GM21619 (cell line): Measurements from ENCODE around the gene DNAH3.
A peak's percentile ranks its signal among the peaks of the same experiment; 100 is the strongest.

Source experiments
- ATAC-seq: cut with Tn5 transposase; IDR thresholded peaks from one replicate; pipeline ENCODE4 v1.9.1; 2021; ENCODE audit not compliant: unreplicated experiment

The DNAH3 gene

DNA sequence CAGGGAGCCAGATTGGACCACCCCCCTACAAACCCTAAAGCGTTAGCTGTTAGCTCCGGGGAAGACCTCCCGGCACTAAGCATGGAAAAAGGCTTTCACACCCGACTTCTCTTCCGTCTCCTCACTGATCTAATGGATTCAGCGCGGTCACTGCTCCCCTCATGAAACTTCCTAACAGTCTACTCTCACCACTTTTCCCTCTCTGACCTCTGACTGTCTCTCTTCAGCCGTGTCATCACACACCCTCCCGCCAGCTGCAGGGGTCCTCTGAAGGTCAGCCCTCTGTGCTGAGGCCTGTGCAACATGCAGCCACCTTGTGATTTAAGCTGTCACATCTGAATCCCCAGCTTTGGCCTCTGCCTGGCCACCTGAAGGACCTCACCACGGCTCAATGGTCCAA is 234.4 kb downstream of the DNAH3 start:
- no peak for ATAC-seq

DNA sequence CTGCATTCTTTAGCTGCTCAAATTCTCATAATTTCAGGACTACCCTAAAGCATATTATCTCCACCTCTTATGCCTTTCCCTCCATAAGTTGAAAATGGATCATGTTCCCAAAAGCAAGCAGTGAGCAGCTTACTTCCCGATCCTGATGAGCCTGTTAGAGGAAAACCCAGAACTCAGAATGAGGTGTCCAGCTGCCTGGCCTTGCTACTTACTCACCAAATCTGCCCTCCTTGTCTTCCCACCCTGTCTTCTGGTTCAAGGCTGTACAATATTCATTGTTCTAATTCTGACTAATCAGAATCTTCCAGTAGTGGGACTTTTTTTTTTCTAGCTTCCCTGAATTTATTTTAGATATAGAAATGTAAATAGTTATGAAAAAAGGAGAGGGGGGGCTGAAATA is 239.3 kb downstream of the DNAH3 start:
- no peak for ATAC-seq

- no peak for ATAC-seq
Observed at GRCh38 chr16:20910781-20911321, 239.8 kb downstream of the DNAH3 start.

DNA sequence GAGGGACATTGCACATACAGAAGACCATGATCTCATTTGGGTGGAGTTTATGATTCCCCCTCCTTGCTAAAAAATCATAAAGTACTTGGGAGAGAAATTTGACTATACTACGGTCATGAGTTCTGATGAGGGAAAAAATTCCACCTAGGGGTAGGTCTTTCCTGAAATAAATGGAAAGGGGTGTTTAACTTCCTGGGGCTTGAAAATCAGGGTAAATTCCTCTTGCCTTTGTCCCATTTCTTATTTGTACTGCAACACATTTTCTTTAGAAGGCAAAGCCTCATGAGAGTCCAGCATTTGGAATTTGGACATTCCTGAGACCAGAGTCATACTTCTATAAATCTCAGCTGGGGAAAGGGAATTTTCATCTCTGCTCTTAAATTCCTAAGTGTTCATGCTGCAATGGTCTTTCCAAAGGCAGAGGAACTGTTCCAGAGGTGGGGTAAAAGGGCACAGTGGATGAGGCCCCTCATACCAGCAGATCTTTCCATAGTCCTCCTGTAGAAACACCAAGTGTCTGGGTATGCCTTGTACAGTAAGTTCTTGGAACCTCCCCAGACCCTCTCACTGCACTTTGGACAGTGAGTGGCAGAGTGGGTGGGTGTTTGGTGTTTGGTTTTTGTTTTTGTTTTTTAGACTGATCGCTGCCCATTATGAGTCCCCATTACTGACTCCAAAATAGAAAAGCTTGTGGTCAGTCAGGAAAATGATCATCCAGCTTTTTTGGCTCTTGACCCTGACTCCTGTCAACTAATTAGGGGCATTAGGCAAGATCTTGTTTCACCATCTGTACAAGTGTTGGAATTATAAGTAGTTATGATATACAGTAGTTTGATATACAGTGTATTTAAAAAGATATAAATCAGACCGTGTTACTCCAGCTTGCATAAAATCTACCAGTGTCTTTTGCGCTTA is 244.0 kb downstream of the DNAH3 start:
- no peak for ATAC-seq

DNA sequence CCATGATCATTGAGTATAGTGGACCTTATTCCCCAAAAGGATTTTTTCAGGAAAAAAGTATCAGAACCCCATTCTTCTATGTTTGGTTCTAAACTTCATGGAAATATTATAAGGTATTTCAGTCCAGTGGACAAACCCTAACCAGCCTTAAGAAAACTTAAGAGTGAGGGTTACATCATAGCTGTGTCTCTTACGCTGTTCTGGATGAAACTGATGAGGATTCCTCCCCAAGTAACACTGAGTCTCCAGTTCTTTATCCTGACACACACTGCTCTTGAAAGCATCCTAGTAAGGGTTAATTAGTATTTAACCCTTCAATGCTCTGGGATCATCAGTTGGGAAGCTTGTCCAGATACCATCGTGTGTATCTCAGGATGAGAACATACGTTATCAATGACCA is 245.1 kb downstream of the DNAH3 start:
- no peak for ATAC-seq

DNA sequence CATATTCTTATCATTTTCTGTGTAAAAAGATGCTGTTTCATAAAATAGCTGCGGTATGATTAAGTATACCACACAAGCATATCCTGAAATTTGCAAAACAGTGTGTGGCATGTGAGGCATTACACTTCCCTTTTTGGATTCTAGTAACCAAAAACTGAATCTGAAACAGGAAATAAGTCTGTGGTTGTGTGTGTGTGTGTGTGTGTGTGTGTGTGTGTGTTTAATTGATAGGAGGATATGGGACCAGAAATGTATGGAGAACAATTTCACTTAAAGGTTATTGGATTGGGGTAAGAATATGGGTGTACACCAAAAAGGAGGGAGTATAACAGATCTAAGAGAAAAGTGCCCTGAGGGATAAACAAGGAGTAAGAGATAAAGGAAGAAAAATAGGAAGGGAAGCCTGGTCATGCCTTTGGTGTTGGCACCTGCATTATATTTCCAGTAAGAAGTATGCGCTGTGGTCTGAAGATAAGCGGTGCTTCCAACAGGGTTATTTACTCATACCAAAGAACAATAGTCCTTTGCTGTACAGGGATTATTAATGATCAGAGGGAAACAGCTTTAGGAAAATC is 246.1 kb downstream of the DNAH3 start:
- no peak for ATAC-seq

GRCh38 chr16:20903899-20904506 is 246.6 kb downstream of the DNAH3 start:
- ATAC-seq, result no peak

DNA sequence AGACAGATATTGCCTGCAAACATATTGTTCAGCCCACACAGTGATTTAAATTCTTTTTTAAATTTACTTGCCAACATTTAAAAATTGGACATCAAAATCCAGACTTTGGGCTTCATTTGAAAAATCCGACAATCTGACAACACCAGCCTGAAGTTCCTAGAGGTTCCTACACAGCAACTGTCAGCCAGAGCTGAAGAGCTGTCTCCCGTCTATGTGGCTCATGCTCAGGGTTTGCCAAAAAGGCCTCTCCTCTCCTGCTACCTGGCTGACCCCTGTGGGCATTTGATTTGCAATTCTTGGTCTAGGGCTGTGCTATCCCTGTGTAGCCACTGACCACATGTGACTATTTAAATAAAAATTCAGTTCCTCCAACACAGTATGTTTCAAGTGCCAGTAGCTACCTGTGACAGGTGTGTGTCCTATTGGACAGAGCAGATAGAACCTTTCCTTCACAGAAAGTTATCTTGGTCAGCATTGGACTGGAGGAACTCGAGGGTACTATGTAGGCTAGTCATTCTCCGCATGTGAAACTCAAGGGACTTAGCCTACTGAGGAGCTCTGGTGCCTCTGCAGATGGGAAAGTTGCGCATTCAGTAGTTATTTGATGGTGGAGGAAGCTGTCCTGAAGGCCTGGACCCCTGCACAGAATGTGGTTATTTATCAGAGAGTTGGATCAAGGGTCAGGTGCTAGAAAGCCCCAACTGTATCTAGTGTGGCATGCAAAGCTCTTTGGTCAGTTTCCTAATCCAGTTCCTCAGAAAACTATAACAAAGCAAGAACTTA is 247.3 kb downstream of the DNAH3 start:
- no peak for ATAC-seq

GRCh38 chr16:20902426-20902825 is 248.2 kb downstream of the DNAH3 start:
- ATAC-seq, result no peak

GRCh38 chr16:20901436-20902112 is 249.1 kb downstream of the DNAH3 start:
- peak; percentile 32 for ATAC-seq

GRCh38 chr16:20901068-20901435 is 249.6 kb downstream of the DNAH3 start:
- no peak for ATAC-seq

- ATAC-seq, result peak; percentile 64
Observed at GRCh38 chr16:20900299-20901067, 250.2 kb downstream of the DNAH3 start, which contains the start of the genes DCUN1D3 and LYRM1. Gene DCUN1D3, minus strand, starts transcription at chr16:20900358. Its CDS starts 37,820 bp downstream, at chr16:20862538. Gene LYRM1, plus strand, starts transcription at chr16:20900771. Its CDS starts 14,785 bp downstream, at chr16:20915556.

DNA sequence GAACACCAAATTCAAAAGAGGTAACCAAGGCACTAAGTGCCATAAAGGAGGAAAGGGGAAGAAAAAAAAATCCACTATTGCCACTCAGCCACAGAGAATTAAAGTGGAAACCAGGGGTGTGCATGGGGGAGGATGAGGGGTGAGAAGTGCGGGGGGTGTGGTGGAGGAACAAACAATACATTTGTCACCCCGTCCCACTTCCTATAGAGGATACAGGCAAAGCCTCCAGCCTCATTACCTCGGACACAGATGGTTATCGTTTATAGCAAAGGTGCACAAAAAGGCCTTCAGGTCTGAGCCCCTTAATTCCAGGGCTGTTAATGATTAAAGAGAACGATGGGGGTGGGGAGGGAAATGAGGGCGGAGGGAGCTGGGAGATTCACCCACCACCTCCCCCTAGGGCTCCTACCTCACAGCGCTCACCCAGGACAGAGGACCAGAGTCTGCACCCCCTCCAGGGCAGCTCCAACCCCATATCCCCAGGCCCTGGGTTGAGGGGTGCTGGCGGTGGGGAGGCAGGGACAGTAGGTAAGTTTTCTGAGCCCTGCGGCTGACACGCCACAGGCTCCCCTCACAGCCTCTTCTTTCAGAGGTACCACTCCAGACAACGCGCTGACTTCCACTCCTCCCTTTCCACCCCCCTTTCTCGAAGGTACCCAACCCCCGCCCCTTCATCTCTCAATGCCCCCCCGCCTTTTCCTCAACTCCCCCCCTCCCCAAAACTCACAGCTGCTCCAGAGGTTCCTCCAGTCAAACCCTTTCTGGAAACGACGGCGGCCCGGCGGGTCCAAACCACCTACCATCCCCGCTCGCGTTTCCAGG is 251.0 kb downstream of the DNAH3 start:
- no peak for ATAC-seq

GRCh38 chr16:20899071-20899470 is 251.6 kb downstream of the DNAH3 start:
- ATAC-seq, result no peak

DNA sequence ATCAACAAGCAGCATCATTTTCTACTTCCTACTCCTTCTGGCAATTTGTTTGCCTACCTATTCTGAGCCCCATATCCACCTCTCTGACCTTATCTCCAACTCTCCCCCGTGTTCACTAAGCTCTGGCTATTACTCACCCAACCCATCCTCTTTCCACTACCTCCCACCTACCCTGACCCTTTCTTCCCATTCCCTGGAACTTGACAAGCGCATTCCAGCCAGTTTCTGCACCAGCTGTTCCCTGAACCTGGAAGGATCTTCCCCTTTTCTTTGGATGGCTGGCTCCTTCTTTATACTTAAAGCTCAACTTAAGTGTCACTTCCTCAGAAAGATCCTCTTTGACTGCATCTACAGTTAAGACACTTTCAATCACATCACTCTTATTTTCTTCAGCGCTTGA is 252.7 kb downstream of the DNAH3 start:
- no peak for ATAC-seq

GRCh38 chr16:20897253-20897897 is 253.3 kb downstream of the DNAH3 start:
- no peak for ATAC-seq

- no peak for ATAC-seq
Observed at GRCh38 chr16:20894388-20894787, 256.3 kb downstream of the DNAH3 start.

- no peak for ATAC-seq
Observed at GRCh38 chr16:20889625-20890275, 260.9 kb downstream of the DNAH3 start.
